ENCODE measurements around the gene ALK. TPM values are rescaled to one million over a fixed set of nuclear protein-coding genes. Genes with fewer than 3 reads are reported as not detected.

ALK gene
- total RNA-seq, 1 donor from 2014 or later: under 0.01 TPM

DNA sequence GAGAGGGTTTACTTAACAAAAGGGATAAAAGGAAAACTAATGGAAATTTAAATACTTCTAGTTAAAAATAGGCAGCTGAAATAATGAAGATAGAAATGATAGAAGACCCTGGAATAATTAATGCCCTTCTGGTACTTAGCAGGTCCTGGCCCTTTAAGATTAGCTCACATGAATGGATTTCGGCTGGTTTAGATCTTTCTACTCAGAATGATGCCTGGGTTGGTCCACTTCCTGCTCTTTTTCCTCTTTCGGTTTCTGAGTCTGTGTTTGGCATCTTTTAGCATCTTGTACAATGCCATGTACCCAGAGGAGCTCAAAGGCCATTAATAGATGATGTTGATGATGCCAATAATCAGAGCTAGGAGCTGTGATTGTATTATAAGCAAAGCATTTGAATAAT, 515.7 kb downstream of the ALK start:
- H3K4me3 ChIP-seq (ENCODE audit: low read depth, low read length): no peak overlapping the region
- no peak for TF ChIP-seq CTCF (conservative IDR thresholded peaks at IDR 0.05; ENCODE audit: low read depth, low read length)
- DNase-seq (ENCODE audit: low read depth): no peak

- no peak overlapping the region for H3K4me3 ChIP-seq (ENCODE audit: low read depth, low read length)
- no peak for TF ChIP-seq CTCF (conservative IDR thresholded peaks at IDR 0.05; ENCODE audit: low read depth, low read length)
- no peak for DNase-seq (ENCODE audit: low read depth)
Measured at GRCh38 chr2:29405266-29405665, 516.1 kb downstream of the ALK start.

GRCh38 chr2:29401994-29402393, 519.4 kb downstream of the ALK start:
- no peak overlapping the region for H3K4me3 ChIP-seq (ENCODE audit: low read depth, low read length)
- TF ChIP-seq CTCF (conservative IDR thresholded peaks at IDR 0.05; ENCODE audit: low read depth, low read length): no peak
- no peak for DNase-seq (ENCODE audit: low read depth)

DNA sequence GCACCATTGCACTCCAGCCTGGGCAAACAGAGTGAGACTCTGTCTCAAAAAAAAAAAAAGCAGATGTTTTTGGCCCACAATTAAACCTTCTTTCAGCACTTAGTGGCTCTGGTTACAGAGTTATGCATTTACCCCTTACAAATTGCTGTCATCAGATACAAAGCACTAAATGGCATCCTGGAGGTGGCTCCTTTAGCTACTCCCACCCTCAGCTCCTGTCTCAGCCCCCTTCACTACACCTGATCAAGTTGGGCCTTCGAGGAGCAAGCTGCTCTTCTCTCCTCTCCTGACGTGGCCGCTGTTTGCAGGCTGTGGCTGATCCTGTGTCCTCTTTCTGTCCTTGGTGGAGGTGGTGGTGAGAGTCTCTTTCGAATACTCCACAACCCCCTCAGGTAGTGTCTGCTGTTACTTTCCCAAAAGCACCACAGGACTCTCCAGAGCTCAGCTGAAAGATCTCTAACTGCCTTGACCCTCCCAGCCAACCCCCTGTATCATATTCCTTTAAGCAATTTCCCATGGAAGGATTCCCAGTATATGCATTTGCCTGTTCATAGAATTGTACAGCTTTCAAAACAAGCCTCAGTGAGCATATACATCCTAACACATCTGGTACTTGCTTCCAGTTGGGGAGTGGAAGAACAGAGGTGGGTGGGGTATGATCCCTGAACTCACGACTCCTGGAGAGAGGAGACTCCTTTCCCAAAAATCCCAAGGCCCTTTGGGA, 520.3 kb downstream of the ALK start:
- no peak overlapping the region for H3K4me3 ChIP-seq (ENCODE audit: low read depth, low read length)
- no peak for DNase-seq (ENCODE audit: low read depth)
- TF ChIP-seq CTCF (conservative IDR thresholded peaks at IDR 0.05; ENCODE audit: low read depth, low read length): no peak

DNA sequence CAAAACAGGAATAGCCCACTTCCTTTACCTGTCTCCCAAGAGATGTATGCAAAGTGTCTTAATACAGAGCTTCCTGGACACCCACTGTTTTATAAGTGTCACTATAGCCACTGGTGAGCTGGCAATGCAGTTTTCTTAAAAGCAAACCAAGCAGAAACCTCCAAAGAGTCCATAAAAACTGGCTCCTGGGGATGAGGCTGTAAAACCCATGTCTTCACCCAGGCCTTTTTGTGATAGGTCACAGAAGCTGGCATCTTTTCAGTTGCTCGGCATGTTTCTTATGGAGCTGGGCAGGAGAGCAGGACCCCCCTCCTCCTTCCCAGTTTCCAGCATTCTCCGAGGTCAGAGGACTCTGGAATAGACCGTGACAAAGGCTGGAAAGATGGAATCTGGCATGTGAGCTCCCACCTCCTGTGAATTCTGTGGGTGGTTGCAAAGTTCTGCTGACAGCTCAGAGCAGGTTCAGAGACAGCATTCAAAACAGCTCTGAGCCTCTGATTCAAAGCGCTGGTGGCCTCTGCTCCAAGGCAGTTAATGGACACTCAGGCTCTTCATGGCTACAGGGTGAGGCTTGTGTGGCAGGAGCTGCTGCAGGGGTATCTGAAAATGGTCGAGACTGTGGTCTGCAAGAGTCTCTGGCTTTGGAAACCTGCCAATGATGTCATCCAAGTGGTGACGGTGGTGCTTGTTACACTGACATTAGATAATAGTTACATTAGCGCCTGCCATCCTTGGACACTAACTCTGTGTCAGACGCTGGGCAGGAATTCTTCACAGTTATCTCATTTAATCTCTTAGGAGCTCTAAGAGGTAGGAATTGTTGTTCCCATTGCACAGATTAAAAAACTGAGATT, 522.8 kb downstream of the ALK start:
- no peak for TF ChIP-seq CTCF (conservative IDR thresholded peaks at IDR 0.05; ENCODE audit: low read depth, low read length)
- H3K4me3 ChIP-seq (ENCODE audit: low read depth, low read length): no peak overlapping the region
- peak; percentile 36 for DNase-seq (ENCODE audit: low read depth)

GRCh38 chr2:29397713-29398112, 523.7 kb downstream of the ALK start:
- H3K4me3 ChIP-seq (ENCODE audit: low read depth, low read length): no peak overlapping the region
- no peak for DNase-seq (ENCODE audit: low read depth)

More at GRCh38 chr2:29397713-29398112, 523.7 kb downstream of the ALK start:
- no peak for TF ChIP-seq CTCF (conservative IDR thresholded peaks at IDR 0.05; ENCODE audit: low read depth, low read length)
